Smooth muscle cell of trachea (primary cell): ENCODE measurements around the gene RSAD2. TPM values are rescaled to one million over a fixed set of nuclear protein-coding genes. Genes with fewer than 3 reads are reported as not detected.

Experiments
- total RNA-seq: library from RNA; depleted of rRNA; stranded (reverse); fragments of >200 nt; gene quantifications from 2 replicates; pipeline ENCODE4 v1.2.1, GENCODE V29; 2014

The RSAD2 gene, protein sequence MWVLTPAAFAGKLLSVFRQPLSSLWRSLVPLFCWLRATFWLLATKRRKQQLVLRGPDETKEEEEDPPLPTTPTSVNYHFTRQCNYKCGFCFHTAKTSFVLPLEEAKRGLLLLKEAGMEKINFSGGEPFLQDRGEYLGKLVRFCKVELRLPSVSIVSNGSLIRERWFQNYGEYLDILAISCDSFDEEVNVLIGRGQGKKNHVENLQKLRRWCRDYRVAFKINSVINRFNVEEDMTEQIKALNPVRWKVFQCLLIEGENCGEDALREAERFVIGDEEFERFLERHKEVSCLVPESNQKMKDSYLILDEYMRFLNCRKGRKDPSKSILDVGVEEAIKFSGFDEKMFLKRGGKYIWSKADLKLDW
- total RNA-seq, result 0.44 and 0.50 TPM in 2 replicates

DNA sequence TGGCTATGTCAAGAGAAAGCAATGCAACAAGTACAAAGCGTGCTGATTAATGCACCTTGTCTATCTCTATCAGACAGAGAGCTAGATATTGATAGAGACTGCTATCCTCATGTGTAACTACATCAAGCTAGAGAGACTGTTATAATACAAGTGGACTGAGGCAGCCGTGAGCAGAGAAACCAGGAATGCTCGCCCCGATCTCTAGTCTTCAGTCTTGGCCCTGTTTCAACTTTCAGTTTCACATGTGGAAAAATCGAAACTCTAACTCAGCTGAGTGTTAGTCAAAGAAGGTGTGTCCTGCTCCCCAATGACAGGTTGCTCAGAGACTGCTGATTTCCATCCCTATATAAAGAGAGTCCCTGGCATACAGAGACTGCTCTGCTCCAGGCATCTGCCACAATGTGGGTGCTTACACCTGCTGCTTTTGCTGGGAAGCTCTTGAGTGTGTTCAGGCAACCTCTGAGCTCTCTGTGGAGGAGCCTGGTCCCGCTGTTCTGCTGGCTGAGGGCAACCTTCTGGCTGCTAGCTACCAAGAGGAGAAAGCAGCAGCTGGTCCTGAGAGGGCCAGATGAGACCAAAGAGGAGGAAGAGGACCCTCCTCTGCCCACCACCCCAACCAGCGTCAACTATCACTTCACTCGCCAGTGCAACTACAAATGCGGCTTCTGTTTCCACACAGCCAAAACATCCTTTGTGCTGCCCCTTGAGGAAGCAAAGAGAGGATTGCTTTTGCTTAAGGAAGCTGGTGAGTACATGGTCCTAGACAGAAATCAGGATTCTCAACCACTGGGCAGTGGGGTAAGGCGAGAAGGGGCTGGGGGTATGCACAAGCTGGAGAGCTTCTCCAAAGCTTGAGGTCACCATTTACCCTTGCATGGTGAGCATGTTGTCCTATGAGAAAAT lies at the start of gene RSAD2:
Gene RSAD2 (plus strand): TSS at position 376 of the 903 bp plus-strand sequence. CDS start 24 bp downstream, at position 400.

DNA sequence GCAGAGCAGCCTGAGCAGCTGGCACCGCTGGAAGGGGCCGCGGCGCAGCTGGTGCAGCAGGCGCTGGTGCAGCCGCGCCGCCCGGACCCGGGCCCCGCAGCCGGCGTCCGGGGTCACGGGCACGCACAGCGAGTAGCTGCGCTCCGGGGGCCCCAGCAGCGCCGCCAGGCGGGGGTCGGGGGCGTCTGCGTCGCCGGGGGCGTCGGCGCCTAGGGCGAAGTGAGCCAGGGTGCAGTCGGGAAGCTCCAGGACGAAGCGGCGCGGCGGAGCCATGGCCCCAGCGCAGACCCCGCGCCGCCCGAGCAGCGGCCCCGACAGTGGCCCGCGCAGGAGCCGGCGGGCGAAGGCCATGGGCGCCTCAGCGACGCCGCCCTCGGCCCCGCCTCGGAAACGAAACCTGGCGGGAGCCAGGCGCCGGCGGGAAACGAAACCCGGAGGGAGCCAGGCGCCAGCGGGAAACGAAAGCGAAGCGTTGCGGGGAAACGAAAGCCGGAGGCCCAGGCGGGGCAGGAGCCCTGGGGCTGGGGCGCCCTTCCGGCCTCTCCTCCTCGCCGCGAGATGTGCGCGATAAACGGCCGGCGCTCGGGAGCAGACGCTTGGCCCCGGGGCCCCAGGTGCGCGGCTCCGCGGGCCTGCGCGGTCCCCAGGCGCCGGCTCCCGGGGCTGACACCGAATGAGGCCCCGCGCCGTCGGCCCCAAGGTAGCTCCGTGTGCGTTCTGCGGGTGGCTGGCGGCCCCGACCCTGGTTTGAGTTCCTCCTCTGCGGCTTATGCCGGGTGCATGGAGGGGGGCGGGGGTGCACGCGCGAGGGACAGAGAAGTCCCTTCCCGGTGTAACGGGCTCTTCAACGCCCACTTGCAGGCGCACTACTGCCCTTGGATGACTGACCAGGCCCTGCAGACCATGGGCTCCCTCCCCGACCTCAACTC lies 12.0 kb upstream of the RSAD2 start, which contains the start of gene CMPK2:
Gene CMPK2 (minus strand): TSS at position 562 of the 929 bp plus-strand sequence. CDS start 211 bp downstream, at position 351.

DNA sequence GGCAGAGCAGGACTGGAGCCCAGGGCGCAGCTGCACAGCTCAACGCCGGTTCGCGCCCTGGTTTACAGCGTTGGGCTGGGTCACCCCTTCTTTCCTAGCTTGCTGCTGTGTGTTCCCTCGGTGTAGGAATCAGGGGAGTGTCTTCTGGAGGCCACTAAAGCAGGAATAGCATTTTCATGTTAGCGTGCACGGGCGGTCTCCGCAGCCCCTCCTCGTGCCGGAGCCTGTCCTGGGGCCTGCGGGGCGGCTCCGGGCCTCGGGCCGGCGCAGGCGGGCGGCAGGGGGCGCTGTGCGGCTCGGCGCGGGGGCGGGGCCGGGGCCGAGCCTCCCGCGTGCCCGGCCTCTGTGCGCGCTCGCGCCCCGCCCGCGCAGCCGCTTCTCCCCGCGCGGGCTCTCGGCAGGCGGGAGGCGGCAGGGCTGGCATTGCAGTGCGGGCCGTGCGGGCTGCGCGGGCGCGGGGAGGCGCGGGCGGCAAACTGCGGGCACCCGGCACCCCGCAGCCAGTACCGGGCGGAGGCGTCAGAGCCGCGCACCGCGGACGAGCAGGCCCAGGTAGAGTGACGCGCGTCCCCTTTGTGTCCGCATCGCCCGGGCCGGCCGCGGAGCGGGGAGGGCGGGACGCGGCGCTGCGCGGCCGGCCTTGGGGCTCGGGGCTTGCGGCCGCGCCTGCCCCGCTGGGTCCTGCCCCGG lies 39.6 kb downstream of the RSAD2 start, which contains the start of gene RNF144A:
Gene RNF144A (plus strand): TSS at position 342 of the 690 bp plus-strand sequence. CDS start 79,515 bp downstream, outside the sequence.

Other genes with a start within 250 kb of the RSAD2 start
- 0.50 and 0.58 TPM in 2 replicates for gene CMPK2, start 11.9 kb upstream of the RSAD2 start, total RNA-seq
- 0.99 and 2.0 TPM in 2 replicates for gene RNF144A, start 39.6 kb downstream of the RSAD2 start, total RNA-seq